Vagina (tissue), 2 donors: ENCODE results near the gene NTSR1.

Source experiments
- CTCF ChIP-seq, 3 experiments: fragments of 450-650 bp in 2 of 3; fragments of 200-600 bp in 1 of 3; sonication (generic) in 1 of 3; IDR thresholded peaks; one replicate each; pipeline ENCODE4 v1.5.1; 2017 to 2019; ENCODE audit warnings: antibody characterized with exemption in 3 of 3, mild to moderate bottlenecking in 2 of 3, moderate library complexity in 2 of 3
- POLR2A ChIP-seq, 2 donors: fragments of 450-650 bp; IDR thresholded peaks; one replicate each; pipeline ENCODE4 v1.6.1; 2017; ENCODE audit warnings: antibody characterized with exemption in 2 of 2, mild to moderate bottlenecking in 2 of 2, moderate library complexity in 2 of 2

DNA sequence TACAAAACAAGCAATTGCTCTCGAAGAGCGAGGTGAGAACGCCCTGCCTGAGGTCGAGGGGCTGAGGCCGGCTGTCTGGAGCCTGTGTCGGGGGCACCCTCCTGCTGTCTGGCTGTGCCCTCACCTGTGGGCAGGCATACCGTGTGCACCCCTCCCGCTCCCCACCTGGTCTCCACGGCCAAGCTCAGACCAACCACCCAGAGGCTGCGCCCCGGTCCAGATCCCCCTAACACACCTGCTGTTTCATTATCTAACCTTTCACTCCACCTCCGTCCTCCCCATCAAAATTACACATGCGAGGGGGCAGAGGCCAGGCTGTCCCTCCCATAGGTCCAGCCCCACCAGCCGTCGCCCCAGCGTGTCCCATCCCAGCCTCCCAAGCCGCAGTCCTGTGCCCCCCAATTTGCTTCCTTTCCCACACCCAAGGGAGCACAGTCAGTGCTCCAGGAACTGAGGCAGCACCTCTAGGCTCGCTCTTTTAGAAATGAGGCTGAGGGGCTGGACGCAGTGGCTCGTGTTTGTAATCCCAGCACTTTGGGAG lies 35.2 kb downstream of the NTSR1 start:
- no peak for TF ChIP-seq POLR2A (IDR thresholded peaks at IDR 0.05)
- no peak for TF ChIP-seq CTCF (IDR thresholded peaks at IDR 0.05)
